Renal cortical epithelial cell (primary cell): Measurements from ENCODE around the gene TCEAL2. TPM values are rescaled to one million over a fixed set of nuclear protein-coding genes. Genes with fewer than 3 reads are reported as not detected.
"Not testable (repeated sequence)": the region's sequence is repeated elsewhere in the genome, so short reads cannot be mapped to it uniquely, and the experiment has no call there.

Experiments
- DNase-seq: peaks from one replicate; pipeline ENCODE4 v3.0.0-alpha.2; 2011; ENCODE audit warnings: low read depth
- total RNA-seq: library from RNA; depleted of rRNA; stranded (reverse); fragments of >200 nt; gene quantifications from 2 replicates; pipeline ENCODE4 v1.2.3, GENCODE V29; 2014

The TCEAL2 gene
- not detected in 2 replicates for total RNA-seq

GRCh38 chrX:102125436-102125835, at the start of gene TCEAL2:
TSS of gene TCEAL2 (plus strand) at chrX:102125679. CDS start at chrX:102126831, 1,152 bp downstream.
- not testable (repeated sequence) for DNase-seq

- DNase-seq = no peak
Observed at GRCh38 chrX:102077426-102077825, 48.1 kb upstream of the TCEAL2 start.

GRCh38 chrX:102085706-102086105, 39.8 kb upstream of the TCEAL2 start:
- DNase-seq = no peak

DNA sequence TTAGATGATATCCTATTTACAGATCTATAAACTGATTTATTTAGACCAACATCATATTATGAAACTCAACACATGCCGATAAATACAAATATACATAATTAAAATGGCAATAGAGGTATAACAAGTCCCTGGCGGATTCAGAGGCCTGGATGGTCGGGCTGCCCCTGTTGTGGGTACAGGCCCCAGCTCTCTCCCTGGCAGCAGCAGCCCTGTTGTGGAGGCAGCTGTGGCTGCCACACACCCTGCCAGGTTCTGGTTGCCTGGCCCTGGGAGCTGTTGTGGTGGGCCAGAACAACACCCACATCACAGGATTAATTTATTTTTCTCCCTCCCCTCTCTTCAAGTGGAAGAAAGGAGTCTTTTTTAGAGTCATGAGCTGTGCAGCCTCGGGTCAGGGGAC, 12.1 kb upstream of the TCEAL2 start:
- DNase-seq = no peak

DNA sequence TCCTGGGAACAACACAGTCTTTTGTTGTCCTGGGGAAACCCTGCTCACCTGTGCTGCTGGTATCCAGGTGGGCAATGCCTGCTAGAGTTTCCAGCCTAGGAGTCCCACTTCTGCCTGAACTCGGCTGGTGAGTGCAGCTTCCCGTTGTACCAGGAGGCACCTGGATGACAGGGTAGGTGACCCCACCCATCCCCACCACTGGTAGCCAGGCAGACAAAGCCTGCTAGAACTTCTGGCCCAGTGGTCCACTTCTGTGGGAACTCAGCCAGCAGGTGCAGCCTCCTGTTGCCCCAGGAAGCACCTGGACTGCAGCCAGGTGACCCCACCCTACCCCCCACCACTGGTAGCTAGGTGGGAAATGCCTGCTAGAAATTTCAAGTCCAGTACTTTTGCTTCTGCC, 9.7 kb upstream of the TCEAL2 start:
- DNase-seq = no peak

- not testable (repeated sequence) for DNase-seq
Observed at GRCh38 chrX:102125014-102125413, 465 bp upstream of the TCEAL2 start.

GRCh38 chrX:102126080-102126818, 770 bp downstream of the TCEAL2 start:
- not testable (repeated sequence) for DNase-seq

GRCh38 chrX:102126863-102127262, 1.4 kb downstream of the TCEAL2 start:
- no peak for DNase-seq

DNA sequence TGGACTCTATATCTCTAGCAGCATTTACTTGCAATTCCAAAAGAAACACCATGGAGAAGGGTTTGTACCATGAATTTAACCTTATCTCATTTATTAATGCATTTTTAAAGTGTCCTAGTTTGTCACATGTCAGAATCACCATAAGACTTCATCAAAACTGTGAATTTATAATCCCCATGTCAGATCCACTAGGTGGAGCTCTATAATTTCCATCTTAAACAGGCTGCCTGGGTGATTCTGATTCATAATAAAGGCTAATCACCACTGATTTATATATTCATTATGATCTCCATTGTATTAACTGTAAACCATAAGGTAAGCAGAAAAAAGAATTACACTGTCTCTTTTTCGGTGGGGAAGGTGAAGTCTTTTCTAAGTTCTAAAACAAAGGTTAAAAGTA, 4.0 kb downstream of the TCEAL2 start:
- DNase-seq = peak; percentile 12

- no peak for DNase-seq
Observed at GRCh38 chrX:102138064-102138463, 12.6 kb downstream of the TCEAL2 start.

GRCh38 chrX:102140876-102141275, 15.4 kb downstream of the TCEAL2 start:
- DNase-seq = not testable (repeated sequence)

DNA sequence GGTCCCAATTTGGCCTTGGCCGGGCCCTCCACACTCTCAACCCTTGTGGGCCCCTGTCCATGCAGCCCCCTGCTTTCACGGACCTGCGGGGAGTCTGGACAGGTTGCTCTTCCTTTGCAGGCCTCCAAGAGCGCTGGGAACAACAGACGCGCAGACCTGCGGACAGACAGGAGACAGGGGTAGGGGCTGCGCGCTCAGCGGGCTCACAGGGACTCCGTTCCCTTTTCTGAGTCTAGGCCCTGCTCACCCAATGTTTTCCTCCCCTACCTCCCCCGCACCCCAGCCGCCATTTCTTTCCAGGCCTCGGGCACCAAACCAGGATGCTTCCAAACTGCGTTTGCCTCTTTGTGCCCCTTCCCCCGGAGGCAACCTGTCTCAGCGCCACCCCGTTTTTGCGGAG, 16.2 kb downstream of the TCEAL2 start:
- DNase-seq = not testable (repeated sequence)

DNA sequence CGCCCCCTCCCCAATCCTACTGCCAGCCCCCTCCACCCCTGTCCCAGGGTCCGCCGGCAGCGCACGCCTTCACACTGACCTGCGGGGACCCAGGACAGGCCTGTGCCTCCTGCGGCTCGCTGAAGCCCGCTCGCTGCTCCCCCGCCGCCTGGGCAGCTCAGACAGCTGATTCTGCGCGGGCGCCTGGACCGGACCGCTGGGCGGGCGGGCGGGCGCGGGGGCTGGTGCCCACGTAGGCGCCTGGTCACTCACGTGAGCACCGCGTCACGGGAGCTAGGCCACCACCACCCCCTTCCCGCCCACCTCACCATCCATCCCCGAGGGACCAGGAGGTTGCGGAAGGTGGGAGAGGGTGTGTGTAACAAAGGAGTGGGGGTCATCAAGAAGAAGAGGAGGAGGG, 16.8 kb downstream of the TCEAL2 start, which contains the start of gene TCEAL6:
Gene TCEAL6, minus strand, starts transcription at position 208 of the 400 bp plus-strand sequence.
- not testable (repeated sequence) for DNase-seq

- DNase-seq = no peak
Observed at GRCh38 chrX:102154218-102154860, 28.9 kb downstream of the TCEAL2 start.

DNA sequence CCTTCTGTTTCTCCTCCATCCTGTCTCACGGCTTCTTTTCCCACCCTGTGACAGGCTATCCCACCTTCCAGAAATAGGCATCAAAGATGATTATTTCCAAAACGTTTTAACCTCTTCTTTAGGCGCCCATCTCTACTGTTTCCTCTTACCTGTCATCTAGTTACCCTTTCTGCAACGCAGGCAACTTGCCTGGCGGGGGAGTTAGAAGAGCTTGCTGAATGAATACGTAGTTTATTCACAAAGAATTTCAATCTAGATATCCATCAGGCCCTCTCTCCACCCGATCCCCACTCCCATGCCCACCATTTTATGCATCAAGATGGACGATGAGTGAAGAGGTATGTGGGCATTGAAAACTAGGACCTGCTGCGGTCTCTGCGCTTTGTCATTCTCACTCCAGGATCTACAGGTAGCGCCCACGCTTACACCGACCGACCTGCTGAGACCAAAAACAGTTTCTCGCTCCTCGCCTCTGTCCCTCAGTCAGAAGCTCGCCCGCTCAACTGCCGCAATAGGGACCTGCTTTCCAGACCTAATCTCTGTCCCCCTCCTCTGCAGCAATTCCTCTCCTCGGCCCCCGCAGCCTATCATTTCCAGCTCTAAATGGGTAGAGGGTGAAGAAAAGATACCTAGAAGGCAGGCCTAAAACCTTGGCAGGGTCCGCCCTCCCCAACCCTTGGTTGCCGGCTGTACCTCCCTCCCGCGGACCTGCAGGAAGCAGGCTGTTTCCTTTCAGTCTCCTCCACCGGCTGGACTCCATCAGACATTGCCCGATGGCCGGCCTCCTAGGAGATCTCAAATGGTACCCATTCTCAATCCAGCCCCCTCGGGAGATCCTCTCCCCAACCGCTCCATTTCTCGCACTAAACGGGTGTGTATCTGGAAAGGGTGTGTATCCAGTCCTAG, 29.7 kb downstream of the TCEAL2 start:
- DNase-seq = no peak

DNA sequence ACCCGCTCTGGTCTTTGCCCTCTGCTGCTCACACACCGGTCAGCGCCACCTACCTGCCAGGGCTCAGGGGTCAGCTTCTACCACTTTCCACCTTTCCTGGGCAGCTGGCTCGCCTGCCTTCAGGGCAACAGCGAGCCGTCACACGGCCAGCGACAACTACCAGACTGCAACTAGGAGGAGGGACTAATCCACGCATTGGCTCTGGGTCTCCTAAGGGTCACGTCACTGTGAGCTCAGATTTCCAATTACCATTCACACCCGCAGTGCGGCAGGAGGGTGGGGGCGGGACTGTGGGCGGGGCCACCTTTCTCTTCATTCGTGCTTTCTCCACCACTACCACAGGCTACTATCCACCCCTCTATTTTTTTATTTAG, 30.3 kb downstream of the TCEAL2 start, which contains the start of gene BEX5:
Gene BEX5, minus strand, starts transcription at position 172 of the 374 bp plus-strand sequence. CDS start 1,712 bp downstream, outside the sequence.
- peak; percentile 55 for DNase-seq

Other genes starting within 250 kb of the TCEAL2 start
- gene ZMAT1, start 193.7 kb upstream of the TCEAL2 start, total RNA-seq = 1.2 and 6.4 TPM in 2 replicates
- not detected in 2 replicates for gene TCEAL6, start 16.8 kb downstream of the TCEAL2 start, total RNA-seq
- gene BEX5, start 30.3 kb downstream of the TCEAL2 start, total RNA-seq = 2.1 and 2.9 TPM in 2 replicates
- not detected in 2 replicates for gene TCP11X1, start 89.6 kb downstream of the TCEAL2 start, total RNA-seq
- not detected in 2 replicates for gene NXF2, start 121.5 kb downstream of the TCEAL2 start, total RNA-seq